HL-60/S4 treated with phorbol 12-myristate 13-acetate at 8.2 ng/mL for 4 days and 3 days (cell line): Measurements from ENCODE around the gene SRRT.
"Not testable (repeated sequence)": the region's sequence is repeated elsewhere in the genome, so short reads cannot be mapped to it uniquely, and the experiment has no call there.

ENCODE experiments used
- in situ Hi-C: fragments of 300-500 bp; cut with MboI; formaldehyde crosslinking; loops from 2 replicates; pipeline ENCODE4 v1.15.0; 2022; ENCODE audit warnings: low sequenced_read_pairs

Gene SRRT

GRCh38 chr7:100893318-100893895 is 18.5 kb downstream of the SRRT start:
- in situ Hi-C loops: loop anchor here (5.0 to 25.0 kb wide), 2 partner anchors 164 to 394 kb away; no protein-coding TSS in a partner anchor

- in situ Hi-C loops: loop anchor here (5.0 to 25.0 kb wide), 2 partner anchors 163 to 393 kb away; no protein-coding TSS in a partner anchor
Measured at GRCh38 chr7:100893910-100894721, 19.2 kb downstream of the SRRT start.

GRCh38 chr7:100894860-100895700 is 20.2 kb downstream of the SRRT start:
- in situ Hi-C loops: loop anchor here (5.0 to 25.0 kb wide), 2 partner anchors 162 to 392 kb away; no protein-coding TSS in a partner anchor

- in situ Hi-C loops: loop anchor here (25.0 kb wide), 1 partner anchor 392 kb away; no protein-coding TSS in a partner anchor
Measured at GRCh38 chr7:100895701-100895955, 20.7 kb downstream of the SRRT start, which contains the start of gene ACHE. TSS of gene ACHE (minus strand) at chr7:100895888. CDS start at chr7:100894232, 1,656 bp downstream.

GRCh38 chr7:100895956-100896731 is 21.2 kb downstream of the SRRT start:
- in situ Hi-C loops: loop anchor here (25.0 kb wide), 1 partner anchor 391 kb away; no protein-coding TSS in a partner anchor

- in situ Hi-C loops: loop anchor here (25.0 kb wide), 1 partner anchor 390 kb away; no protein-coding TSS in a partner anchor
Measured at GRCh38 chr7:100896732-100897608, 22.1 kb downstream of the SRRT start.

GRCh38 chr7:100897772-100898454 is 23.0 kb downstream of the SRRT start:
- in situ Hi-C loops: loop anchor here (25.0 kb wide), 1 partner anchor 389 kb away; no protein-coding TSS in a partner anchor

- in situ Hi-C loops: loop anchor here (25.0 kb wide), 1 partner anchor 388 kb away; no protein-coding TSS in a partner anchor
Measured at GRCh38 chr7:100899432-100899831, 24.5 kb downstream of the SRRT start.

GRCh38 chr7:100900978-100901377 is 26.1 kb downstream of the SRRT start:
- in situ Hi-C loops: no loop called here

- in situ Hi-C loops: no loop called here
Measured at GRCh38 chr7:100901921-100902332, 27.0 kb downstream of the SRRT start.

GRCh38 chr7:100902638-100903037 is 27.7 kb downstream of the SRRT start:
- in situ Hi-C loops: no loop called here

GRCh38 chr7:100908512-100908911 is 33.6 kb downstream of the SRRT start:
- in situ Hi-C loops: no loop called here

- in situ Hi-C loops: not testable (repeated sequence)
Measured at GRCh38 chr7:100910443-100910842, 35.5 kb downstream of the SRRT start.

- in situ Hi-C loops: no loop called here
Measured at GRCh38 chr7:100911484-100911883, 36.6 kb downstream of the SRRT start.

GRCh38 chr7:100914208-100914878 is 39.4 kb downstream of the SRRT start:
- in situ Hi-C loops: no loop called here

- in situ Hi-C loops: no loop called here
Measured at GRCh38 chr7:100914879-100915447, 40.1 kb downstream of the SRRT start.

GRCh38 chr7:100919335-100919734 is 44.4 kb downstream of the SRRT start:
- in situ Hi-C loops: not testable (repeated sequence)
